Epithelial cell of proximal tubule (primary cell): Measurements from ENCODE around the gene ZFP91. TPM values are rescaled to one million over a fixed set of nuclear protein-coding genes. Genes with fewer than 3 reads are reported as not detected.

Source experiments
- DNase-seq: peaks from one replicate; pipeline ENCODE4 v3.0.0-alpha.2; 2011; ENCODE audit warnings: low read depth
- H3K4me3 ChIP-seq: 2 replicates; pipeline ENCODE4 v1.5.1; 2011; ENCODE audit warnings: low read depth, mild to moderate bottlenecking, low read length
- CTCF ChIP-seq: conservative IDR thresholded peaks from 2 replicates; pipeline ENCODE4 v1.5.1; 2012; ENCODE audit warnings: low read depth, mild to moderate bottlenecking, low read length
- total RNA-seq: library from RNA; depleted of rRNA; stranded (reverse); fragments of >200 nt; gene quantifications from 2 replicates; pipeline ENCODE4 v1.2.3, GENCODE V29; 2015

ZFP91 gene
- total RNA-seq, 1 donor from 2014 or later, result 25.8 TPM

- TF ChIP-seq CTCF, result no peak
- DNase-seq, result no peak
- no peak overlapping the region for H3K4me3 ChIP-seq
Measured at GRCh38 chr11:58647866-58648265, 69.0 kb downstream of the ZFP91 start.

GRCh38 chr11:58649623-58650022 lies 70.8 kb downstream of the ZFP91 start:
- no peak for TF ChIP-seq CTCF
- DNase-seq, result no peak
- no peak overlapping the region for H3K4me3 ChIP-seq

- no peak for TF ChIP-seq CTCF
- no peak for DNase-seq
- H3K4me3 ChIP-seq, result no peak overlapping the region
Measured at GRCh38 chr11:58650496-58650895, 71.6 kb downstream of the ZFP91 start.

- no peak overlapping the region for H3K4me3 ChIP-seq
- no peak for DNase-seq
- TF ChIP-seq CTCF, result no peak
Measured at GRCh38 chr11:58652726-58653280, 73.9 kb downstream of the ZFP91 start.

GRCh38 chr11:58654079-58654907 lies 75.4 kb downstream of the ZFP91 start:
- TF ChIP-seq CTCF, result peak; percentile 96
- no peak for DNase-seq
- H3K4me3 ChIP-seq, result no peak overlapping the region

GRCh38 chr11:58654908-58655296 lies 76.0 kb downstream of the ZFP91 start:
- no peak for DNase-seq
- no peak overlapping the region for H3K4me3 ChIP-seq
- TF ChIP-seq CTCF, result no peak

- no peak for TF ChIP-seq CTCF
- no peak overlapping the region for H3K4me3 ChIP-seq
- DNase-seq, result no peak
Measured at GRCh38 chr11:58656348-58656747, 77.5 kb downstream of the ZFP91 start.
